Left lung (tissue), 10 donors: ENCODE data around the gene TMEM181. TPM values are rescaled to one million over a fixed set of nuclear protein-coding genes. Genes with fewer than 3 reads are reported as not detected.
A peak's percentile ranks its signal among the peaks of the same experiment; 100 is the strongest.

Source experiments
- ATAC-seq: fragments of 200-7000 bp; cut with Tn5 transposase; one replicate; pipeline ENCODE4 v1.9.1; 2020; ENCODE audit warnings: moderate library complexity
- DNase-seq, 4 donors: peaks; one replicate each; pipeline ENCODE4 v3.0.0-alpha.2; 2013 to 2020
- H3K27ac ChIP-seq, 2 donors: fragments of 200-600 bp; sonication (generic) in 1 of 2; one replicate each; pipeline versions ENCODE4 v1.5.0 to v1.8.0; 2020 to 2021
- H3K27me3 ChIP-seq, 2 donors: fragments of 200-600 bp; sonication (generic) in 1 of 2; one replicate each; pipeline versions ENCODE4 v1.5.0 to v1.8.0; 2020 to 2021
- H3K36me3 ChIP-seq, 2 donors: fragments of 200-600 bp; sonication (generic) in 1 of 2; one replicate each; pipeline versions ENCODE4 v1.5.0 to v1.8.0; 2020 to 2021
- H3K4me1 ChIP-seq, 2 donors: fragments of 200-600 bp; one replicate each; pipeline ENCODE4 v1.8.0; 2021
- H3K4me3 ChIP-seq, 2 donors: fragments of 200-600 bp; sonication (generic) in 1 of 2; one replicate each; pipeline versions ENCODE4 v1.5.0 to v1.8.0; 2020 to 2021; ENCODE audit warnings: mild to moderate bottlenecking in 1 of 2
- H3K9me3 ChIP-seq, 2 donors: fragments of 200-600 bp; sonication (generic) in 1 of 2; one replicate each; pipeline versions ENCODE4 v1.5.0 to v1.8.0; 2020 to 2021
- intact Hi-C, 2 donors: fragments of 100-400 bp; cut with DNase I; formaldehyde crosslinking; loops; one replicate each; pipeline versions ENCODE4 v1.11.2 to v1.14.2; 2022
- polyA plus RNA-seq, 6 donors: library from polyadenylated mRNA; unstranded; fragments of 120-200 nt; gene quantifications; one replicate each; pipeline ENCODE4 v1.2.1, GENCODE V29; 2013; ENCODE audit not compliant: insufficient read length in 6 of 6
- total RNA-seq, 2 donors: library from RNA; stranded (reverse); fragmentation: NEBNext Ultra II Directional; extraction: Animal tissue kit (Norgen Biotek cat#: 25700); gene quantifications; one replicate each; pipeline ENCODE4 v1.2.1, GENCODE V29; 2021
- TF ChIP-seq, protein P1 (sequence below), 2 donors: fragments of 200-600 bp; sonication (generic) in 1 of 2; IDR thresholded peaks; one replicate each; pipeline versions ENCODE4 v1.5.0 to v1.8.0; 2021; ENCODE audit warnings: antibody characterized with exemption in 2 of 2
- donor health status: DM: no; HTN: yes; CAD: no.
- donor health status: DM: no; HTN: no; CAD: no.

Gene TMEM181
- total and polyA plus RNA-seq, 8 donors: 29.9 to 37.0 (median 31.4) TPM

DNA sequence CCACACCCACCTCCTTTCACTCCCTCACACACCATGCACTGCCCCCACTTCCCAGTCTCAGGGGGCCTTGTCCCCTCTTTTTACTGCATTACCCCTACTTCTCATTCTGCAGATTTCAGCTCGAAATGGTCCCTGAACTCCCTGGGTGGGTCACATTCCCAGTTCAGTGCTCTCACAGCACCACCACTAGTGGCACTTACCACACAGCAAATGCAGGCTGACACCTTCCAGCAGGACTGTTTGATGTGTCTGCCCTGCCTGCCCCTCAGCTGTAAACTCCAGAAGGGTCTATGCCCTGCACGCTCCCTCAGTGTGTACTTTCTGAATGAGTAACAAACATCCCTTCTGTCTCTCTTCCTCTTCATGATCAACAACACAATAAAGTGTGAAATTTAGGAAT is 80.6 kb downstream of the TMEM181 start:
- Histone ChIP-seq H3K27me3 (no peaks in the 10 kb centered on the region), H3K27ac (no peak overlapping the region), H3K9me3 (no peaks in the 10 kb centered on the region), H3K4me1 (peaks cover 5 to 48% of the 10 kb centered on the region in 2 donors), H3K36me3 (peaks cover 0 to 40% of the 10 kb centered on the region in 2 donors), H3K4me3 (no peak overlapping the region)
- TF ChIP-seq, protein P1, sequence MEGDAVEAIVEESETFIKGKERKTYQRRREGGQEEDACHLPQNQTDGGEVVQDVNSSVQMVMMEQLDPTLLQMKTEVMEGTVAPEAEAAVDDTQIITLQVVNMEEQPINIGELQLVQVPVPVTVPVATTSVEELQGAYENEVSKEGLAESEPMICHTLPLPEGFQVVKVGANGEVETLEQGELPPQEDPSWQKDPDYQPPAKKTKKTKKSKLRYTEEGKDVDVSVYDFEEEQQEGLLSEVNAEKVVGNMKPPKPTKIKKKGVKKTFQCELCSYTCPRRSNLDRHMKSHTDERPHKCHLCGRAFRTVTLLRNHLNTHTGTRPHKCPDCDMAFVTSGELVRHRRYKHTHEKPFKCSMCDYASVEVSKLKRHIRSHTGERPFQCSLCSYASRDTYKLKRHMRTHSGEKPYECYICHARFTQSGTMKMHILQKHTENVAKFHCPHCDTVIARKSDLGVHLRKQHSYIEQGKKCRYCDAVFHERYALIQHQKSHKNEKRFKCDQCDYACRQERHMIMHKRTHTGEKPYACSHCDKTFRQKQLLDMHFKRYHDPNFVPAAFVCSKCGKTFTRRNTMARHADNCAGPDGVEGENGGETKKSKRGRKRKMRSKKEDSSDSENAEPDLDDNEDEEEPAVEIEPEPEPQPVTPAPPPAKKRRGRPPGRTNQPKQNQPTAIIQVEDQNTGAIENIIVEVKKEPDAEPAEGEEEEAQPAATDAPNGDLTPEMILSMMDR (IDR thresholded peaks at IDR 0.05): no peak
- intact Hi-C loops: no loop called here
- no peak for ATAC-seq
- peak in 1 of 4 donors; percentile 14 for DNase-seq

DNA sequence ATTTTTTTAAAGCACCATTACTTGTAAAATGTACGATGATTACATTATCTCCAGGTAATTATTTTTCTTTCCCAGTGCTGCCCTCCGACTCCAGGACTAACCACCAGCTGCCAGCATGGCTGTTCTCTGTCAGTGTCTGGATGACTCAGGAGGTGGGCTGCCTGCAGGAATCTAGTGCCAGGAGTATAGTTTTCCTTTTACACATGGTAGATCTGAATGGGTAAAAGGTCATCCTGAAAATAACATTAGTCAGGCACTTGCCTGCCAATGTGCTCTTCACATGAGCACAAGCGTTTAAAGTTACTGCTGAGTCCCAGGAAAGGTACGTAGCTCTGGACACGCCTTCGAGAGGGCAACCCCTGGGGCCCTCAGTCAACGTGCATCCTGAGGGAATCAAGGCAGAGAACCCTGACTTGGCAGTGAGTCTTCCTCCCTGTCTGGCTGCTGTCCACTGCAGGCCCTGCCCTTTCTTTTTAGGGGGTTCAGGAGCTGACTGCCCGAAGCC is 82.3 kb downstream of the TMEM181 start:
- H3K27ac ChIP-seq: peak overlapping the region in 1 of 2 donors; percentile 98
- H3K27me3 ChIP-seq: no peaks in the 10 kb centered on the region
- intact Hi-C loops: no loop called here
- H3K36me3 ChIP-seq: peaks cover 0 to 23% of the 10 kb centered on the region in 2 donors
- peak overlapping the region in 1 of 2 donors; percentile 98 for H3K4me3 ChIP-seq
- TF ChIP-seq, protein P1 (IDR thresholded peaks at IDR 0.05): no peak
- ATAC-seq: peak; percentile 8
- no peaks in the 10 kb centered on the region for H3K9me3 ChIP-seq
- DNase-seq: peak in 2 of 4 donors; percentile 37 to 51
- H3K4me1 ChIP-seq: peaks cover 5 to 59% of the 10 kb centered on the region in 2 donors

DNA sequence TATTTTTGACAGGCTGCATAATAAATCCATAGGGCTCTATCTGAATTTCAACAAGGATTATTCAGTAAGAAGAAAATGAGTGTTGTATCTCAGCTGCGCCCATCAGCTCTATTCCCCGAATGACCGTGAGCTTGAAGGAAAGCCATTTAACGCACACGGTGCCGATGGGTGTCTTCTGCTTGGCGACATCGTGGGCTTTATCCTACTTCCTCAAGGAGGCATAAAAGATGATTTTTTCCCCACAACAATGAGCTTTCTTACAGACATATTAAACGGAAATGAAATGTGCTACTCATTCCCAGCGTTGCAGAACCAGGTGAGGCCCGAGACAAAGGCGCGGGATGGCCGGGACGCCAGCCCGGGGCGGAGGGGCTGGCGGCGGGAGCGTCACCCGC is 83.9 kb downstream of the TMEM181 start:
- no peaks in the 10 kb centered on the region for H3K9me3 ChIP-seq
- no peaks in the 10 kb centered on the region for H3K27me3 ChIP-seq
- peak overlapping the region; percentile 90 to 98 for H3K27ac ChIP-seq
- intact Hi-C loops: no loop called here
- TF ChIP-seq, protein P1 (IDR thresholded peaks at IDR 0.05): no peak
- DNase-seq (peak in 1 of 4 donors; percentile 40), ATAC-seq (no peak)
- H3K4me1 ChIP-seq: peaks cover 5 to 65% of the 10 kb centered on the region in 2 donors
- H3K36me3 ChIP-seq: peaks cover 0 to 16% of the 10 kb centered on the region in 2 donors
- peak overlapping the region; percentile 81 to 98 for H3K4me3 ChIP-seq

DNA sequence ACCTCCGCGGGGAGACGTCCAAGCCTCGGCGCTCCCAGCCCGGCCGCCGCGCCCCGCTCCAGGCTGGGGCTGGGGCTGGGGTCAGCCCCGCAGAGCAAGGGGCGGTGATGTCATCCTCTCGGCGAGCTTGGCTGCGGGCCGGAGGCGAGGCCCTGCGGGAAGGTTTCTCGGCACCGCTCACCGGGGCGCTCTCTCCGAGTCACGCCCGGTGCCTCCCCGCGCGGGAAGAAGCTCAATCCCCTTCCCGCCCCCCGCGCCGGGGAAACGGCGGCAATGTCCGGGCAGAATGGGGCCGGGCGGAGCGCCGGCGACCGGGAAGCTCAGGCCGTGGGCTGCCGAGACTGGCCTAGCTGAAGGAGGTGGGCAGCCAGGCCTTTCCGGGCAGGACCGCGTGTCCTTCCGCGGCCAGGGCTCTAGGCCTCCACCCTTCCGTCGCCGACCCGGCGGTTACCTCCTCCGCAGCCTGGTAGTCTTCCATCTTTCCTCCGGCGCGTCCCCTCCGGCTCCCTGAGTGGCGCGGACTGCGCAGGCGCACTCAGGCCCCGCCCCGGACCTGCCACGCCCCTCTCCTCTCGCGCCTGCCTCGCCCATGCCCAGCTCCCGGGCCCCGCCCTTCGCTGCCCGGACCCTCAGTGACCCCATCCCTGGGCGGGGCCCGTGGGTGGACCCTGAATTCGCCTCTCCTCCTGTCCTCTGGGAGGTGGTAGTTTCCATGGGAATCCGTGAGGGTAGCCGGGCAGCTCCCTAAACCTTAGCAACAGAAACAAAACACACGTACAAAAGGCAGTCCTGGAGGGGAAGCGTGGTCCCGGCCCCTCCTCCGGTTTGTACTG is 84.6 kb downstream of the TMEM181 start, which contains the start of gene DYNLT1:
Gene DYNLT1 (minus strand): TSS at position 513 of the 833 bp plus-strand sequence. CDS start 35 bp downstream, at position 478.
- peaks cover 5 to 71% of the 10 kb centered on the region in 2 donors for H3K4me1 ChIP-seq
- no peaks in the 10 kb centered on the region for H3K9me3 ChIP-seq
- TF ChIP-seq, protein P1 (IDR thresholded peaks at IDR 0.05): no peak
- peak within 1 kb of the TSS; percentile 81 to 98 for H3K4me3 ChIP-seq
- intact Hi-C loops: no loop called here
- H3K27ac ChIP-seq: peak within 1 kb of the TSS; percentile 90 to 98
- no peaks in the 10 kb centered on the region for H3K27me3 ChIP-seq
- DNase-seq: peak; percentile 92 to 99 (median 96)
- peaks cover 0 to 14% of the 10 kb centered on the region in 2 donors for H3K36me3 ChIP-seq
- ATAC-seq: peak; percentile 93
